Loucy (cell line): ENCODE data around the gene ACLY.

Source experiments
- H2AFZ ChIP-seq: fragments of 200-600 bp; sonication (generic); 2 replicates; pipeline ENCODE4 v1.6.0; 2016; ENCODE audit warnings: antibody characterized with exemption, mild to moderate bottlenecking, low read length, moderate library complexity
- H3F3A ChIP-seq: fragments of 200-600 bp; 2 replicates; pipeline ENCODE4 v1.6.0; 2016; ENCODE audit warnings: antibody characterized with exemption, low read depth, mild to moderate bottlenecking
- H3K27me3 ChIP-seq: fragments of 200-600 bp; sonication (generic); 2 replicates; pipeline ENCODE4 v1.6.1; 2014; ENCODE audit warnings: low read length, mild to moderate bottlenecking; ENCODE audit not compliant: insufficient read depth, poor library complexity, severe bottlenecking
- H3K36me3 ChIP-seq: fragments of 200-600 bp; sonication (generic); 2 replicates; pipeline ENCODE4 v1.6.1; 2016; ENCODE audit warnings: low read length; ENCODE audit not compliant: insufficient read depth
- H3K4me1 ChIP-seq: fragments of 200-600 bp; sonication (generic); 2 replicates; pipeline ENCODE4 v1.5.1; 2014; ENCODE audit warnings: low read length, mild to moderate bottlenecking; ENCODE audit not compliant: insufficient read depth, poor library complexity, severe bottlenecking
- H3K4me2 ChIP-seq: fragments of 200-600 bp; sonication (generic); 2 replicates; pipeline ENCODE4 v1.6.0; 2014; ENCODE audit warnings: antibody characterized with exemption, low read length, low read depth, mild to moderate bottlenecking; ENCODE audit not compliant: poor library complexity, severe bottlenecking
- H3K4me3 ChIP-seq: fragments of 200-600 bp; sonication (generic); 2 replicates; pipeline ENCODE4 v1.5.1; 2014; ENCODE audit warnings: low read length, mild to moderate bottlenecking, mixed read lengths; ENCODE audit not compliant: poor library complexity, severe bottlenecking
- H3K79me2 ChIP-seq: fragments of 200-600 bp; sonication (generic); 2 replicates; pipeline ENCODE4 v1.6.1; 2014; ENCODE audit warnings: low read length; ENCODE audit not compliant: insufficient read depth
- H3K9ac ChIP-seq: fragments of 200-600 bp; sonication (generic); 2 replicates; pipeline ENCODE4 v1.6.0; 2014; ENCODE audit warnings: mild to moderate bottlenecking, low read depth, low read length, moderate library complexity; ENCODE audit not compliant: poor library complexity, severe bottlenecking
- H3K9me2 ChIP-seq: fragments of 200-600 bp; sonication (generic); replicated peaks from 2 replicates; pipeline ENCODE4 v1.6.1; 2016; ENCODE audit warnings: low read depth, low read length, mixed read lengths
- H3K9me3 ChIP-seq: fragments of 200-600 bp; sonication (generic); 2 replicates; pipeline ENCODE4 v1.6.1; 2014; ENCODE audit warnings: mild to moderate bottlenecking, antibody characterized with exemption, low read length, low read depth; ENCODE audit not compliant: insufficient read depth
- H4K20me1 ChIP-seq: fragments of 200-600 bp; sonication (generic); 2 replicates; pipeline ENCODE4 v1.6.0; 2014; ENCODE audit warnings: antibody characterized with exemption, low read length, mild to moderate bottlenecking; ENCODE audit not compliant: insufficient read depth, poor library complexity, severe bottlenecking
- CTCF ChIP-seq: fragments of 200-600 bp; sonication (generic); conservative IDR thresholded peaks from 2 replicates; pipeline ENCODE4 v1.5.1; 2014; ENCODE audit warnings: mild to moderate bottlenecking, antibody characterized with exemption, low read length
- EZH2phosphoT487 ChIP-seq: fragments of 200-600 bp; IDR thresholded peaks from 2 replicates; pipeline ENCODE4 v1.6.1; 2018; ENCODE audit warnings: antibody characterized with exemption, mild to moderate bottlenecking, moderate library complexity, borderline replicate concordance

ACLY gene

DNA sequence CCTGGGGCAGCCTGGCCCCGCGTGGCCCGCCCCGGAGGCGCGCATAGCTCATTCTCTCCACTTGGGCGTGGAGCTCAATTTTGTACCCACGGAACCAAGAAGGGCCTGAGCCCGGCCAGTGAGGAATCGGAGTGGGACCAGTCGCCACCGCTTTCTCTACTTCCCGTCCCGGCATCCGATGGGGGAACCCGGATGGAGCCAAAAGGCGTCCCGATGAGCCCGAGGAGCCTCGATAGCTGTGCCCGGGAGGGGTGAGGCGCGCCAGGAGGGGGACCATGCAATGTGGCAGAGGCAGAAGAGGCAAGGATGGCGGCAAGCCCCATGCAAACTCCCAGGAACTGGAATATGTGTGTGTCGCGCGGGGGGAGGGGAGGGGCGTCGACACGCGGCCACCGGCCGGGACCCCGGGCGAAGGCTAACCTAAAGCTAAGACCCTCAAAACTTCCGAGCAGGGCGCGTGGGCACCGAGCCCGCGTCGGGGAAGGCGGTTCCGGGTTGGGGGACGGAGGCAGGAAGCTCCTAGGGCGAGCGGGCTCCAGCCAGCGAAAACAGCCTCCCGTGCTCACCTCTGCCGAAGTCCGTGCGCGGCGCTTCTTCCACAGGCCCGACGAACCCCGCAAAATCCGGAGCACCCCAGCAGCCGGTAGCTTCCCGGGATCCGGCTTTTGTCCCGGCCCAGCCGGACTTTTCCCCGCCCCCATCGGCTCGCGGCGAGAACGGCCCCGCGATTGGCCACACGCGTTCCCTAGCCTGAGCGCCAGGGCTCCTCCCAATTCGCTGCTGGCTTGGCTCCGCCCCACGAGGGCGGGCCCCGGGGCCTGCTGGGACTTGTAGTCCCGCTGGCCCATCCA, at the start of gene ACLY:
Gene ACLY (minus strand): TSS at position 638 of the 851 bp plus-strand sequence. CDS start 5,078 bp downstream, outside the sequence.
- no peaks in the 10 kb centered on the region for H3F3A ChIP-seq
- peak within 1 kb of the TSS; percentile 98 for H3K4me2 ChIP-seq
- peaks cover 42% of the 10 kb centered on the region for H3K4me1 ChIP-seq
- H2AFZ ChIP-seq = peak within 1 kb of the TSS; percentile 91
- no peaks in the 10 kb centered on the region for H3K9me2 ChIP-seq
- no peak for TF ChIP-seq EZH2phosphoT487
- TF ChIP-seq CTCF = no peak
- peak within 1 kb of the TSS; percentile 95 for H3K9ac ChIP-seq
- no peaks in the 10 kb centered on the region for H3K9me3 ChIP-seq
- peaks cover 6% of the 10 kb centered on the region for H3K27me3 ChIP-seq
- peak within 1 kb of the TSS; percentile 86 for H3K4me3 ChIP-seq
- peaks cover 53% of the 10 kb centered on the region for H3K79me2 ChIP-seq
- peaks cover 50% of the 10 kb centered on the region for H4K20me1 ChIP-seq
- peaks cover 5% of the 10 kb centered on the region; the same call in 1 of the 2 replicates for H3K36me3 ChIP-seq

DNA sequence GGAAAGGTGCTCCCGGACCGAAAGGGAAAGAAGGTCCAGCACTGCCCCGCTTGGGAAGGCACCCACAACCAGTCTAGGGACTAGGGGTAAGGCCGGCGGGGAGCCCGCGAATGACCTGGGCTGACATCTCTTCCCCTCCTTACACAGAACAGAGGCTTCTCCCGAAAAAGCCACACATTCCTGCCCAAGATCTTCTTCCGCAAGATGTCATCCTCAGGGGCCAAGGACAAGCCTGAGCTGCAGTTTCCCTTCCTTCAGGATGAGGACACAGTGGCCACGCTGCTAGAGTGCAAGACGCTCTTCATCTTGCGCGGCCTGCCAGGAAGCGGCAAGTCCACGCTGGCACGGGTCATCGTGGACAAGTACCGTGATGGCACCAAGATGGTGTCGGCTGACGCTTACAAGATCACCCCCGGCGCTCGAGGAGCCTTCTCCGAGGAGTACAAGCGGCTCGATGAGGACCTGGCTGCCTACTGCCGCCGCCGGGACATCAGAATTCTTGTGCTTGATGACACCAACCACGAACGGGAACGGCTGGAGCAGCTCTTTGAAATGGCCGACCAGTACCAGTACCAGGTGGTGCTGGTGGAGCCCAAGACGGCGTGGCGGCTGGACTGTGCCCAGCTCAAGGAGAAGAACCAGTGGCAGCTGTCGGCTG, 49.3 kb upstream of the ACLY start:
- Histone ChIP-seq H3K79me2 (peaks cover 45% of the 10 kb centered on the region), H3K9ac (peak overlapping the region; percentile 88), H3K9me2 (no peaks in the 10 kb centered on the region), H3K4me1 (peaks cover 28% of the 10 kb centered on the region), H3K9me3 (no peaks in the 10 kb centered on the region), H4K20me1 (no peaks in the 10 kb centered on the region), H3K27me3 (no peaks in the 10 kb centered on the region), H3K36me3 (peaks cover 9% of the 10 kb centered on the region; the same call in 1 of the 2 replicates), H3K4me2 (peak overlapping the region; percentile 78), H2AFZ (no peak overlapping the region), H3F3A (no peaks in the 10 kb centered on the region; the same call in 1 of the 2 replicates), H3K4me3 (peak overlapping the region; percentile 83)
- TF ChIP-seq CTCF (no peak), EZH2phosphoT487 (no peak)

DNA sequence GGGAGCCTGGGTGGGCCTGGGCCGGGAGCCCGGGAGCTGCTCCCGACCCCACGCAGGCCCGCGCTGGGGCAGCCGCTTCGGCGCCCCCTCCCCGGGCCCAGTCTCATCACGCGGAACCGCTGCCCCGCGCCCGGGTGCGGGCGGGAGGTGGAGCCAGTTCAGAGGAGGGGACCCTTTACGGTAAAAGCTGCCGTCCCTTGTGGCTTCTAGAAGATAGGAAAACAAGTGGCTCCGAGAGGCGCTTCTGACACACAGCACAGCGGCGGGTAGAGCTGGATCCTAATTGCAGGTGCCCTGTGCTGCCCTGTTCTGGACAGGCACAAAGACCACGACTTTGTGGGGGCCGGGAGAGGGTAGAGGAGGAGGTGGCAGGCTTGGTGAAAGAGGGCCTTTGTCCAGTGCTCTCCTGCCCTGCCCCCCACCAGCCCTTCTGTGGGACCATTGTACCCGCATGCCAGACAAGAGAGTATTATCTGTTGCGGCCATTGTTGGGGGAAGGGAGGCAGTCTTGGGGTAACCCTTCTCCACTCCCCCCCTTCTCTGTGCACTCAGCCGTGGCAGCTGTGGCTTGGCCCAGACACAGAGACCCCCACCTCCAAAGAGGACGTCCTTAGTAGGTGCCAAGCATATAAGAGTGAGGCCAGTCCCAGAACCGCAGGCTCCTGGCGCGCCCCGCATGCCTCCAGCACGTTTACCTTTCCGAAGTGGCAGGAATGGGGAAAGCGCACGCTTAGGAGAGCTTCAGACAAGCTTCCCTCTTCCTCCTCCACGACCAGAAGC, 48.6 kb upstream of the ACLY start:
- H3K36me3 ChIP-seq = peaks cover 1% of the 10 kb centered on the region; the same call in 1 of the 2 replicates
- peak overlapping the region; percentile 78 for H3K4me2 ChIP-seq
- peak overlapping the region; percentile 83 for H3K4me3 ChIP-seq
- H3F3A ChIP-seq = no peaks in the 10 kb centered on the region; the same call in 1 of the 2 replicates
- H4K20me1 ChIP-seq = no peaks in the 10 kb centered on the region
- peaks cover 28% of the 10 kb centered on the region for H3K4me1 ChIP-seq
- H2AFZ ChIP-seq = peak overlapping the region; percentile 81
- TF ChIP-seq CTCF (no peak), EZH2phosphoT487 (no peak)
- H3K9me3 ChIP-seq = no peaks in the 10 kb centered on the region
- H3K79me2 ChIP-seq = peaks cover 45% of the 10 kb centered on the region
- H3K9ac ChIP-seq = peak overlapping the region; percentile 88
- no peaks in the 10 kb centered on the region for H3K27me3 ChIP-seq
- no peaks in the 10 kb centered on the region for H3K9me2 ChIP-seq
